ENCODE measurements around the gene C1RL. TPM values are rescaled to one million over a fixed set of nuclear protein-coding genes. Genes with fewer than 3 reads are reported as not detected.

The C1RL gene
- total RNA-seq, 1 donor from 2014 or later = 11.0 TPM

DNA sequence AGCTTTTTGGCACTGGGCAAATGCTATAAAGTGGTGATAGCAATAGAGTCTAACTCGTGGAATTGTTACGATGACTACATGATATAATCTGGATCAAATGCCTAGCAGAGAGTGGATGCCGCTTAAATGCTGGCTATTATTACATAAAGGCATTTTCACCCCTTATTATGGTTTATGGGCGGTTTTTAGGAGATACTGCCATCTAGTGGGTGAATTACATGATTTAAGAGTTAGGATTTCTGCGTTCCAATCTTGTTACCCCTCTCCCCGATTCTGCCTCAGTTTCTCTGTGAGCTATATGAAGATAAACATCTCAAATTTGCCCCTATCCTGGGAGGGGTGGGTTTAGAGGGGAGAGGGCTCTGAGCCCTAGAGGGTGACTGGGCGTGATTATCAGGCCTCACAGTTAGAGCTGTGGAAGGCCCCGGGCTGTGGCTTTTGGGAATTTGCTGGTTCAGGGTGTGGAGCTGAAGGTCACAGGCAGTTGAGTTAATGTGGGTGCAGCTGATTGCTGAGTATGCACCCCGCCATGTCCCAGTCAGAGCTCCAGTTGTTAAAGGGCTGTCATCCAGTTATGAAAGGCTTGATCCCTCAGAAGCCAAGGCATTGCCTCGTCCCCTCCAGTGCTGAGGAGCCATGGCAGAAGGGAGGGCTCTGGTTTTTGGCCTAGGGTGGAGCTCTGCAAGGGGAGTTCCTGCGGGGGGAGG is 35.6 kb upstream of the C1RL start:
- H3K79me2 ChIP-seq (ENCODE audit: insufficient read depth, low read length) = no peaks in the 10 kb centered on the region
- H3K9ac ChIP-seq (ENCODE audit: low read length) = no peak overlapping the region
- TF ChIP-seq EZH2 (IDR thresholded peaks at IDR 0.05; ENCODE audit: insufficient read depth, low read length) (no peak), CTCF (IDR thresholded peaks at IDR 0.05; ENCODE audit: insufficient read depth, low read depth, low read length) (peak; percentile 53)
- no peak overlapping the region for H3K27ac ChIP-seq (ENCODE audit: low read depth, low read length)
- peaks cover 6% of the 10 kb centered on the region for H3K9me3 Mint-ChIP-seq (ENCODE audit: unreplicated experiment)
- H2AFZ ChIP-seq (ENCODE audit: low read depth, low read length) = no peak overlapping the region
- no peak overlapping the region for H3K4me3 ChIP-seq (ENCODE audit: insufficient read depth, low read depth, low read length)
- H3K36me3 Mint-ChIP-seq (ENCODE audit: low read depth, unreplicated experiment) = peaks cover 29% of the 10 kb centered on the region
- H3K27ac Mint-ChIP-seq (ENCODE audit: unreplicated experiment) = no peak overlapping the region
- no peaks in the 10 kb centered on the region for H3K4me1 ChIP-seq (ENCODE audit: insufficient read depth, low read length)
- no peak overlapping the region for H3K4me2 ChIP-seq (ENCODE audit: low read length)
- H3K4me3 Mint-ChIP-seq (ENCODE audit: unreplicated experiment) = peak overlapping the region; percentile 34
- H3K27me3 Mint-ChIP-seq (ENCODE audit: low read depth, unreplicated experiment) = peaks cover 3% of the 10 kb centered on the region
- no peaks in the 10 kb centered on the region for H3K27me3 ChIP-seq (ENCODE audit: insufficient read depth, low read length)
- H4K20me1 ChIP-seq (ENCODE audit: insufficient read depth, low read length) = no peaks in the 10 kb centered on the region
- peaks cover 8% of the 10 kb centered on the region for H3K4me1 Mint-ChIP-seq (ENCODE audit: low read depth, unreplicated experiment)
- H3K36me3 ChIP-seq (ENCODE audit: insufficient read depth, low read length) = peaks cover 5% of the 10 kb centered on the region
- DNase-seq (ENCODE audit: low read depth) = peak; percentile 12
- FAIRE-seq = no peak
- no peaks in the 10 kb centered on the region for H3K9me3 ChIP-seq (ENCODE audit: insufficient read depth, low read depth, low read length)

- Histone ChIP-seq H3K36me3 (ENCODE audit: insufficient read depth, low read length) (peaks cover 5% of the 10 kb centered on the region), H3K9ac (ENCODE audit: low read length) (no peak overlapping the region), H3K79me2 (ENCODE audit: insufficient read depth, low read length) (no peaks in the 10 kb centered on the region), H3K27ac (ENCODE audit: low read depth, low read length) (no peak overlapping the region), H3K27me3 (ENCODE audit: insufficient read depth, low read length) (no peaks in the 10 kb centered on the region), H4K20me1 (ENCODE audit: insufficient read depth, low read length) (no peaks in the 10 kb centered on the region), H2AFZ (ENCODE audit: low read depth, low read length) (no peak overlapping the region), H3K4me1 (ENCODE audit: insufficient read depth, low read length) (no peaks in the 10 kb centered on the region), H3K4me2 (ENCODE audit: low read length) (no peak overlapping the region), H3K9me3 (ENCODE audit: insufficient read depth, low read depth, low read length) (no peaks in the 10 kb centered on the region), H3K4me3 (ENCODE audit: insufficient read depth, low read depth, low read length) (no peak overlapping the region)
- Mint-ChIP-seq H3K36me3 (ENCODE audit: low read depth, unreplicated experiment) (peaks cover 30% of the 10 kb centered on the region), H3K9me3 (ENCODE audit: unreplicated experiment) (peaks cover 6% of the 10 kb centered on the region), H3K4me3 (ENCODE audit: unreplicated experiment) (no peak overlapping the region), H3K27me3 (ENCODE audit: low read depth, unreplicated experiment) (peaks cover 3% of the 10 kb centered on the region), H3K27ac (ENCODE audit: unreplicated experiment) (no peak overlapping the region), H3K4me1 (ENCODE audit: low read depth, unreplicated experiment) (peaks cover 8% of the 10 kb centered on the region)
- FAIRE-seq = no peak
- TF ChIP-seq CTCF (IDR thresholded peaks at IDR 0.05; ENCODE audit: insufficient read depth, low read depth, low read length) = no peak
- TF ChIP-seq EZH2 (IDR thresholded peaks at IDR 0.05; ENCODE audit: insufficient read depth, low read length) = no peak
- no peak for DNase-seq (ENCODE audit: low read depth)
These were observed 34.5 kb upstream of the C1RL start for GRCh38 chr12:7143564-7143963.

DNA sequence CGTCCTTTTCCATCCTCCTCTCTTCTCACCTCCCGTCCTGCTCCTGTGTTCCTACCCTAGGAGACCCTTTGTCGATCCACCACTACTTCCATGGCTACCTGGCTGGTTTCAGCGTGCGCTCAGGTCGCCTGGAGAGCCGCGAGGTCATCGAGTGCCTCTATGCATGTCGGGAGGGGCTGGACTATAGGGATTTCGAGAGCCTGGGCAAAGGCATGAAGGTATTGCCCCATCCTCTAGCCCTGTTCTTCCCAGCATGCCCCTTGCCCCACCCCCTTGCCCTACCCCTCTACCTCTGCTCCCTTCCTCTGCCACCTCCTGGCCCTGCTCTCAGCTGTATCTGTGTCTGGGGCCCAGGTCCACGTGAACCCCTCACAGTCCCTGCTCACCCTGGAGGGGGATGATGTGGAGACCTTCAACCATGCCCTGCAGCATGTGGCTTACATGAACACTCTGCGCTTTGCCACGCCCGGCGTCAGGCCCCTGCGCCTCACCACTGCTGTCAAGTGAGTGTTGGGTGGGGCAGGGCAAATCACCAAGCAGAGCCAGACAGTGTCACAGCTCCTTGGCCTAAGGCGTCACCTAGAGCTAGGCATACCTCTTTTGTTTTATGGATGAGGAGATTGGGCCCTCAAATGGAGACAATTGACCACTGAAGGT is 33.9 kb upstream of the C1RL start:
- DNase-seq (ENCODE audit: low read depth) = no peak
- Histone ChIP-seq H3K4me2 (ENCODE audit: low read length) (no peak overlapping the region), H3K27ac (ENCODE audit: low read depth, low read length) (no peak overlapping the region), H3K27me3 (ENCODE audit: insufficient read depth, low read length) (no peaks in the 10 kb centered on the region), H3K36me3 (ENCODE audit: insufficient read depth, low read length) (peaks cover 5% of the 10 kb centered on the region), H2AFZ (ENCODE audit: low read depth, low read length) (no peak overlapping the region), H3K9ac (ENCODE audit: low read length) (no peak overlapping the region), H4K20me1 (ENCODE audit: insufficient read depth, low read length) (no peaks in the 10 kb centered on the region), H3K9me3 (ENCODE audit: insufficient read depth, low read depth, low read length) (no peaks in the 10 kb centered on the region), H3K4me1 (ENCODE audit: insufficient read depth, low read length) (no peaks in the 10 kb centered on the region), H3K4me3 (ENCODE audit: insufficient read depth, low read depth, low read length) (no peak overlapping the region), H3K79me2 (ENCODE audit: insufficient read depth, low read length) (no peaks in the 10 kb centered on the region)
- peaks cover 3% of the 10 kb centered on the region for H3K27me3 Mint-ChIP-seq (ENCODE audit: low read depth, unreplicated experiment)
- peaks cover 6% of the 10 kb centered on the region for H3K9me3 Mint-ChIP-seq (ENCODE audit: unreplicated experiment)
- no peak overlapping the region for H3K27ac Mint-ChIP-seq (ENCODE audit: unreplicated experiment)
- FAIRE-seq = no peak
- peaks cover 32% of the 10 kb centered on the region for H3K36me3 Mint-ChIP-seq (ENCODE audit: low read depth, unreplicated experiment)
- H3K4me3 Mint-ChIP-seq (ENCODE audit: unreplicated experiment) = no peak overlapping the region
- TF ChIP-seq EZH2 (IDR thresholded peaks at IDR 0.05; ENCODE audit: insufficient read depth, low read length) (no peak), CTCF (IDR thresholded peaks at IDR 0.05; ENCODE audit: insufficient read depth, low read depth, low read length) (no peak)
- H3K4me1 Mint-ChIP-seq (ENCODE audit: low read depth, unreplicated experiment) = peaks cover 8% of the 10 kb centered on the region

Data from astrocyte (in vitro differentiated cells and primary cell).